ENCODE measurements around the gene TAF12. TPM values are rescaled to one million over a fixed set of nuclear protein-coding genes. Genes with fewer than 3 reads are reported as not detected.
"Not testable (repeated sequence)": the region's sequence is repeated elsewhere in the genome, so short reads cannot be mapped to it uniquely, and the experiment has no call there.

Gene TAF12
- total RNA-seq, 1 experiment from 2014 or later, result 72.3 TPM

- Histone ChIP-seq H3K36me3 (replicated peaks; ENCODE audit: control insufficient read depth, insufficient read depth, low read length) (peaks cover 11% of the 10 kb centered on the region), H3K27me3 (ENCODE audit: control insufficient read depth, insufficient read depth, low read length) (no peaks in the 10 kb centered on the region), H3K4me3 (ENCODE audit: insufficient read depth, low read depth, low read length) (no peak overlapping the region)
- no peak for DNase-seq
Observed at GRCh38 chr1:28604962-28605361, 37.9 kb downstream of the TAF12 start.

- no peaks in the 10 kb centered on the region for H3K27me3 ChIP-seq (ENCODE audit: control insufficient read depth, insufficient read depth, low read length)
- DNase-seq, result no peak
- peaks cover 11% of the 10 kb centered on the region for H3K36me3 ChIP-seq (replicated peaks; ENCODE audit: control insufficient read depth, insufficient read depth, low read length)
- H3K4me3 ChIP-seq (ENCODE audit: insufficient read depth, low read depth, low read length), result no peak overlapping the region
Observed at GRCh38 chr1:28604411-28604810, 38.5 kb downstream of the TAF12 start.

DNA sequence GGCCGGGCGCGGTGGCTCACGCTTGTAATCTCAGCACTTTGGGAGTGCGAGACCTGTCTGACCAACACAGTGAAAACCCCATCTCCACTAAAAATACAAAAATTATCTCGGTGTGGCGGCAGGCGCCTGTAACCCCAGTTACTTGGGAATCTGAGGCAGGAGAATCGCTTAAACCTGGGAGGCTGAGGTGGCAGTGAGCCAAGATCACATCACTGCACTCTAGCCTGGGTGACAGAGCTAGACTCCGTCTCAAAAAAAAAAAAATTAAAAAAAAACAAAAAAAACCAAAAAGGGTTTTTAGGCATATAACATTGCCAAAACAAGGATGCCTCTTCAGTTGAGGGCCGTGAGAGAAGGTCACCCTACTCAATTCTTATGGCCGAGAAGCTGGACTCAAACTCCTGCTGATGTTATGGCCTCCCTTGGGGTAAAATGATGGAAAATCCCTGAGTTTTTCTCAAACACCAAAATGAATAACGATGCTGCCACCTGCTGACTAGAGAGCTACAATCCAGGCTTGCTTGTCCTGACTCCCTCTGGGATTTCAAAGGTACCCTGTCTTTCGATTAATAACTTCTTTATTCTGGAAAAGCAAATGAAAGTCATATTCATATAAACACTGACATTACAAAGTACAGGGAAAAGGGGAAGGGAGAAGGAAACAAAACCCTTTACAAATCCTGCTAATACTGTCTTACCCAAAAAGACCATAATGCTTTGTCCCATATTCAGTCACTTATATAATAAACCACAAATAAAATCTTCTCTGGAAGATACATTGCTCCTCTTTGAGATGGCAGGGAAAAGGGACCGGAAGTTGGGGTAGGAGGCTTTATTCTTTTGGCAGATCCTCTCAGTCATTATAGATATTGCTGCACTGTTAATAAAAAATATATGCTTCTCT is 40.1 kb downstream of the TAF12 start:
- H3K4me3 ChIP-seq (ENCODE audit: insufficient read depth, low read depth, low read length), result no peak overlapping the region
- no peaks in the 10 kb centered on the region for H3K27me3 ChIP-seq (ENCODE audit: control insufficient read depth, insufficient read depth, low read length)
- H3K36me3 ChIP-seq (replicated peaks; ENCODE audit: control insufficient read depth, insufficient read depth, low read length), result peaks cover 11% of the 10 kb centered on the region
- peak; percentile 77 for DNase-seq

DNA sequence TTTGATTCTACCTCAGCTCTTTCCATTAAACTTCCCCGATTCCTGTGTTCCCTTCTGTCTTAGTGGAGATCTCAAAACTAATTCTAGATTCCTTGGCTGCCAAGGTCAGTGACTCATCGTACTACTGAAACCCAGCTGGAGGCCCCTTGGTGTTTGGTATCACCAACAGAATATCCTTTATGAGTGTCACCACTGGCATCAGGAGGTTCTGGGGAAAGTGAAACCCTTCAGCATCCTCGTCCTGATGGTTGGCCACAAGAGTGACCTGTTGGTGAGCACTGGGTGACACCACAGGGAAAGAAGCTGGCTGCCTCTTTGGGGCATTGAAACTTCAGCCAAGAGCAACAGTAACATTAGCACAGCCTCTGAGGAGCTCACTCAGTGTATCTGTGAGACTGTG is 41.2 kb downstream of the TAF12 start:
- no peaks in the 10 kb centered on the region for H3K27me3 ChIP-seq (ENCODE audit: control insufficient read depth, insufficient read depth, low read length)
- H3K4me3 ChIP-seq (ENCODE audit: insufficient read depth, low read depth, low read length), result no peak overlapping the region
- H3K36me3 ChIP-seq (replicated peaks; ENCODE audit: control insufficient read depth, insufficient read depth, low read length), result peaks cover 11% of the 10 kb centered on the region
- no peak for DNase-seq

DNA sequence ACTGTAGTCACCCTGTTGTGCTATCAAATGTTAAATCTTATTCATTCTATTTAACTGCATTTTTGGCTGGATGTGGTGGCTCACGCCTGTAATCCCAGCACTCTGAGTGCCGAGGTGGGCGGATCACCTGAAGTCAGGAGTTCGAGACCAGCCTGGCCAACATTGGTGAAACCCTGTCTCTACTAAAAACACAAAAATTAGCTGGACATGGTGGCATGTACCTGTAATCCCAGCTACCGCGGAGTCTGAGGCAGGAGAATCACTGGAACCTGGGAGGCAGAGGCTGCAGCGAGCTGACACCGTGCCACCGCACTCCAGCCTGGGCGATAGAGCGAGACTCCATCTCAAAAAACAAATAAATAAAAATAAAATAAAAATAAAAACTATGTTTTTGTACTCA is 46.6 kb downstream of the TAF12 start:
- H3K4me3 ChIP-seq (ENCODE audit: insufficient read depth, low read depth, low read length); H3K27me3 ChIP-seq (ENCODE audit: control insufficient read depth, insufficient read depth, low read length); DNase-seq; H3K36me3 ChIP-seq (replicated peaks; ENCODE audit: control insufficient read depth, insufficient read depth, low read length): not testable (repeated sequence)

- H3K36me3 ChIP-seq (replicated peaks; ENCODE audit: control insufficient read depth, insufficient read depth, low read length), result no peaks in the 10 kb centered on the region
- no peak overlapping the region for H3K4me3 ChIP-seq (ENCODE audit: insufficient read depth, low read depth, low read length)
- peaks cover 9% of the 10 kb centered on the region for H3K27me3 ChIP-seq (ENCODE audit: control insufficient read depth, insufficient read depth, low read length)
- no peak for DNase-seq
Observed at GRCh38 chr1:28595412-28596191, 47.3 kb downstream of the TAF12 start.

DNA sequence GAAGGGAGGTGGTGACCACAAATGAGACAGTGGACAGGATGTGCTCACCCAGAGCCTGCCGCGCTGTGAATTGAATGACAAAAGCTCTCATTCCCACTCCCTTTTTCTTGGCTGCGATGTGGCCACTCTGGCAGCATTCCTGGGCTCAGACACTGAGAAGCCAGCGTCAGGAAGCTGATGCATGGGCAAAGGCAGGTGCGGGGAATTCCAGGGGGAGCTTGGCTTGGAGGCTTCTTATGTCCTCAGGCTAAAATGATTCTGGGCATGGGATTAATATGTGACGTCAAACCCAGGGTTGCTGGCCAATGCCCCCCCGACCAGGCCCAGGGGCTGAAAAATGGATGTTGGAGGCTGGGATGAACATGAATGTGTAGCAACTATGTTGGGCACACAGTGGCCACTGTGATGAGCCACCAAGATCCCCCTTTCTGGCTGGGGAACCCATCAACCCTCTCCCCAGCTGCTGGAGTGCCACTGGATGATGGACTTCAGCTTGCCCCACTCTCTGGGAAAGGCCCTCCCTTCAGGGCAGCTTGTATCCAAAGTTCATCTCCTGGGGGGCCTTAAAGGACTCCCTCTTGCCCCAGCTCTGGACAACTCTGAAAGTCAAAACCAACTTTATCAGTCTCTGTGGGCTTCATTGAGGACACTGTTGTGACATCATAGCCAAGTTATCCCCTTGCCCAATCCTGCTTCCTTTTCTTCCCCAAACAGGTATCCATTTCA is 48.0 kb downstream of the TAF12 start:
- DNase-seq; H3K36me3 ChIP-seq (replicated peaks; ENCODE audit: control insufficient read depth, insufficient read depth, low read length); H3K27me3 ChIP-seq (ENCODE audit: control insufficient read depth, insufficient read depth, low read length); H3K4me3 ChIP-seq (ENCODE audit: insufficient read depth, low read depth, low read length): not testable (repeated sequence)

- not testable (repeated sequence) for H3K27me3 ChIP-seq (ENCODE audit: control insufficient read depth, insufficient read depth, low read length); DNase-seq; H3K4me3 ChIP-seq (ENCODE audit: insufficient read depth, low read depth, low read length); H3K36me3 ChIP-seq (replicated peaks; ENCODE audit: control insufficient read depth, insufficient read depth, low read length)
Observed at GRCh38 chr1:28593988-28594356, 48.9 kb downstream of the TAF12 start.

GRCh38 chr1:28592321-28593071 is 50.4 kb downstream of the TAF12 start:
- Histone ChIP-seq H3K27me3 (ENCODE audit: control insufficient read depth, insufficient read depth, low read length) (peaks cover 9% of the 10 kb centered on the region), H3K4me3 (ENCODE audit: insufficient read depth, low read depth, low read length) (peak overlapping the region; percentile 68)
- DNase-seq, result peak; percentile 94

GRCh38 chr1:28591708-28592320 is 51.1 kb downstream of the TAF12 start, which contains the start of gene RAB42:
RAB42 (plus strand) TSS chr1:28592265; CDS start chr1:28592512, 247 bp downstream.
- no peaks in the 10 kb centered on the region for H3K36me3 ChIP-seq (replicated peaks; ENCODE audit: control insufficient read depth, insufficient read depth, low read length)
- H3K27me3 ChIP-seq (ENCODE audit: control insufficient read depth, insufficient read depth, low read length), result peaks cover 9% of the 10 kb centered on the region
- peak within 1 kb of the TSS; percentile 68 for H3K4me3 ChIP-seq (ENCODE audit: insufficient read depth, low read depth, low read length)
- DNase-seq, result peak; percentile 89

More at GRCh38 chr1:28592321-28593071, 50.4 kb downstream of the TAF12 start:
- no peaks in the 10 kb centered on the region for H3K36me3 ChIP-seq (replicated peaks; ENCODE audit: control insufficient read depth, insufficient read depth, low read length)

DNA sequence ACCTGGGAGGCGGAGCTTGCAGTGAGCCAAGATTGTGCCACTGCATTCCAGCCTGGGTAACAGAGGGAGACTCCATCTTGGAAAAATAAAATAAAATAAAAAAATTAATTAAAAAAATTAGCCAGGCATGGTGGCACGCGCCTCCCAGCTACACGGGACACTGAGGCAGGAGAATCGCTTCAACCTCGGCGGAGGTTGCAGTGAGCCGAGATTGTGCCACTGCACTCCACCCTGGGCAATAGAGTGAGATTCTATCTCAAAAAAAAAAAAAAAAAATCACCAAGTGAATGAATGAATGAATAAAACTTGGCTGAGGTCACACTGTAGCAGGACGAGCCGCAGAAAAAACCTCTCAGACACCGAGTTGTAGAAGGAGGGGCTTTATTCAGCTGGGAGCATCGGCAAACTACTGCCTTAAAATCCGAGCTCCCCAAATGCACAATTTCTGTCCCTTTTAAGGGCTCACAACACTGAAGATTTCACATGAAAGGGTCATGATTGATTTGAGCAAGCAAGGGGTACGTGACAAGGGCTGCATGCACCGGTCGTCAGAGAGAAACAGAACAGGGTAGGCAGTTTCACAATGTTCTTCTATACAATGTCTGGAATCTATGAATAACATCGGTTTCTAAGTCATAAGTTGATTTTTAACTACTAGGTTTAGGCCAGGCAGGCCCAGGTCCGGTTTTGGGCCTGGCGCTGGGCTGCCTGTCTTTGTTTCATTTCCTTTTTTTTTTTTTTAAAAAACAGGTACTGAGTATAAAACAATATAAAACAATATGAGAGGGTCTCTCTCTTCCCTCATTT is 56.1 kb downstream of the TAF12 start:
- not testable (repeated sequence) for H3K36me3 ChIP-seq (replicated peaks; ENCODE audit: control insufficient read depth, insufficient read depth, low read length); H3K4me3 ChIP-seq (ENCODE audit: insufficient read depth, low read depth, low read length); H3K27me3 ChIP-seq (ENCODE audit: control insufficient read depth, insufficient read depth, low read length); DNase-seq

- Histone ChIP-seq H3K4me3 (ENCODE audit: insufficient read depth, low read depth, low read length) (peak overlapping the region; percentile 99), H3K27me3 (ENCODE audit: control insufficient read depth, insufficient read depth, low read length) (peaks cover 3% of the 10 kb centered on the region; the same call in 1 of the 2 replicates), H3K36me3 (replicated peaks; ENCODE audit: control insufficient read depth, insufficient read depth, low read length) (peaks cover 27% of the 10 kb centered on the region)
- peak; percentile 61 for DNase-seq
Observed at GRCh38 chr1:28582248-28582615, 60.6 kb downstream of the TAF12 start.

All from H7 (cell line).